GM23338 (cell line): ENCODE data around the gene CD68.
A peak's percentile ranks its signal among the peaks of the same experiment; 100 is the strongest.

Experiments used
- EZH2phosphoT487 ChIP-seq: fragments of 200-600 bp; sonication (generic); IDR thresholded peaks from one replicate; pipeline ENCODE4 v1.8.1; 2018; ENCODE audit warnings: antibody characterized with exemption; ENCODE audit not compliant: unreplicated experiment
- POLR2AphosphoS5 ChIP-seq: IDR thresholded peaks from 2 replicates; pipeline ENCODE4 v1.6.1; 2016; ENCODE audit warnings: antibody characterized with exemption, low read depth
- TF ChIP-seq, protein P1 (sequence below), 2 experiments: fragments of 200-600 bp in 1 of 2; sonication (generic) in 1 of 2; conservative IDR thresholded peaks; 2 replicates each; pipeline versions ENCODE4 v1.5.1 to v1.6.1; 2016 to 2017; ENCODE audit warnings: antibody characterized with exemption in 2 of 2, low read depth in 2 of 2, mild to moderate bottlenecking in 2 of 2, moderate library complexity in 1 of 2

DNA sequence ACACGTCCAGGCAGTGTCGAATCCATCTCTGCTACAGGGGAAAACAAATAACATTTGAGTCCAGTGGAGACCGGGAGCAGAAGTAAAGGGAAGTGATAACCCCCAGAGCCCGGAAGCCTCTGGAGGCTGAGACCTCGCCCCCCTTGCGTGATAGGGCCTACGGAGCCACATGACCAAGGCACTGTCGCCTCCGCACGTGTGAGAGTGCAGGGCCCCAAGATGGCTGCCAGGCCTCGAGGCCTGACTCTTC lies 7.2 kb upstream of the CD68 start:
- peak; percentile 78 for TF ChIP-seq POLR2AphosphoS5
- TF ChIP-seq, protein P1, sequence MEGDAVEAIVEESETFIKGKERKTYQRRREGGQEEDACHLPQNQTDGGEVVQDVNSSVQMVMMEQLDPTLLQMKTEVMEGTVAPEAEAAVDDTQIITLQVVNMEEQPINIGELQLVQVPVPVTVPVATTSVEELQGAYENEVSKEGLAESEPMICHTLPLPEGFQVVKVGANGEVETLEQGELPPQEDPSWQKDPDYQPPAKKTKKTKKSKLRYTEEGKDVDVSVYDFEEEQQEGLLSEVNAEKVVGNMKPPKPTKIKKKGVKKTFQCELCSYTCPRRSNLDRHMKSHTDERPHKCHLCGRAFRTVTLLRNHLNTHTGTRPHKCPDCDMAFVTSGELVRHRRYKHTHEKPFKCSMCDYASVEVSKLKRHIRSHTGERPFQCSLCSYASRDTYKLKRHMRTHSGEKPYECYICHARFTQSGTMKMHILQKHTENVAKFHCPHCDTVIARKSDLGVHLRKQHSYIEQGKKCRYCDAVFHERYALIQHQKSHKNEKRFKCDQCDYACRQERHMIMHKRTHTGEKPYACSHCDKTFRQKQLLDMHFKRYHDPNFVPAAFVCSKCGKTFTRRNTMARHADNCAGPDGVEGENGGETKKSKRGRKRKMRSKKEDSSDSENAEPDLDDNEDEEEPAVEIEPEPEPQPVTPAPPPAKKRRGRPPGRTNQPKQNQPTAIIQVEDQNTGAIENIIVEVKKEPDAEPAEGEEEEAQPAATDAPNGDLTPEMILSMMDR (conservative IDR thresholded peaks at IDR 0.05; ENCODE audit: low read depth in 2 of 2) = no peak
- TF ChIP-seq EZH2phosphoT487 = no peak
